Measurements from ENCODE around the gene RAB3C.

- TF ChIP-seq, protein P1, sequence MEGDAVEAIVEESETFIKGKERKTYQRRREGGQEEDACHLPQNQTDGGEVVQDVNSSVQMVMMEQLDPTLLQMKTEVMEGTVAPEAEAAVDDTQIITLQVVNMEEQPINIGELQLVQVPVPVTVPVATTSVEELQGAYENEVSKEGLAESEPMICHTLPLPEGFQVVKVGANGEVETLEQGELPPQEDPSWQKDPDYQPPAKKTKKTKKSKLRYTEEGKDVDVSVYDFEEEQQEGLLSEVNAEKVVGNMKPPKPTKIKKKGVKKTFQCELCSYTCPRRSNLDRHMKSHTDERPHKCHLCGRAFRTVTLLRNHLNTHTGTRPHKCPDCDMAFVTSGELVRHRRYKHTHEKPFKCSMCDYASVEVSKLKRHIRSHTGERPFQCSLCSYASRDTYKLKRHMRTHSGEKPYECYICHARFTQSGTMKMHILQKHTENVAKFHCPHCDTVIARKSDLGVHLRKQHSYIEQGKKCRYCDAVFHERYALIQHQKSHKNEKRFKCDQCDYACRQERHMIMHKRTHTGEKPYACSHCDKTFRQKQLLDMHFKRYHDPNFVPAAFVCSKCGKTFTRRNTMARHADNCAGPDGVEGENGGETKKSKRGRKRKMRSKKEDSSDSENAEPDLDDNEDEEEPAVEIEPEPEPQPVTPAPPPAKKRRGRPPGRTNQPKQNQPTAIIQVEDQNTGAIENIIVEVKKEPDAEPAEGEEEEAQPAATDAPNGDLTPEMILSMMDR (conservative IDR thresholded peaks at IDR 0.05; ENCODE audit: low read length) = no peak
- TF ChIP-seq EZH2phosphoT487 (IDR thresholded peaks at IDR 0.05; ENCODE audit: borderline replicate concordance) = no peak
Observed at GRCh38 chr5:58893551-58893950, 310.7 kb downstream of the RAB3C start.
